ENCODE data around the gene DAPK2. TPM values are rescaled to one million over a fixed set of nuclear protein-coding genes. Genes with fewer than 3 reads are reported as not detected.
A peak's percentile ranks its signal among the peaks of the same experiment; 100 is the strongest.

The DAPK2 gene
- total and polyA plus RNA-seq, 2 experiments from 2014 or later: 5.8 to 7.5 TPM

DNA sequence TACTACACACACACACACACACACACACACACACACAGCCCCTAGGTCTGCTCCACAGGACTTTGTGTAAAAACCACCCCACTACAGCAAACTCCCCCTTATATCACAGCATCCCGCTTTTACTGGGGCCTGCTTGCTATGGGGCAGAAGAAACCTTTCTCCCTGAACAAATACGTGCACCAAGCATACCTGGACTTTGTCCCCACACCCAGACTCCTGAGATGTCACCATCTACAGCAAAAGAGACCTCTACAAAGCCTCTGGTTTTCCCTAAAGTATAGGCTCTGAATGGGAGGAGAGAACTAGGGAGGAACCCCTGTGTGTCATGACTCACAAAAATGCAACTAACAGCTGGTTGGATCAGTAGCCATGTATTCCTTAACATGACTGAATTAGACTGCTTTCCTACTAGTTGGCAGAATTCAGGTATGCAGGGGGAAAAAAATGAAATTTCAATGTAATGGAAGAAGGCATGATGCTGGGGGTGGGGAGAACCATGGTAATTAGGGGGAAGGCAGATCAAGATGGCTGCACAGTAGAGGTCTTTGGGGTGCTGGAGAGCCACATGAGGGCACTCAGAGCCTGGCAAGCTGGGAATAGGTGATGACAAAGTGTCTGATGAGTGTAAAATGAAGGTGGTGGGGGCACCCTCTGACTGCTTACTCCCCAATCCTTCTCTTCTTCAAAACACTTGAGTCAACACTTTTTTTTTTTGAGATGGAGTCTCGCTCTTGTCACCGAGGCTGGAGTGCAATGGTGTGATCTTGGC lies 45.9 kb downstream of the DAPK2 start:
- no peaks in the 10 kb centered on the region for H3K36me3 ChIP-seq (ENCODE audit: low read depth)
- no peaks in the 10 kb centered on the region for H3K9me2 ChIP-seq (ENCODE audit: insufficient read depth)
- TF ChIP-seq EZH2 (IDR thresholded peaks at IDR 0.05; ENCODE audit: insufficient read depth, poor library complexity, severe bottlenecking): no peak
- TF ChIP-seq EZH2phosphoT487 (IDR thresholded peaks at IDR 0.05; ENCODE audit: insufficient read depth, low read depth): no peak
- H2AFZ ChIP-seq: no peak overlapping the region
- no peaks in the 10 kb centered on the region for H4K20me1 ChIP-seq (ENCODE audit: insufficient read depth)
- in situ Hi-C loops (cut with MboI): no loop called here
- H3K4me3 ChIP-seq: no peak overlapping the region
- peak; percentile 75 for DNase-seq
- H3K4me1 ChIP-seq (ENCODE audit: insufficient read depth): peaks cover 38% of the 10 kb centered on the region
- no peaks in the 10 kb centered on the region for H3K79me2 ChIP-seq (ENCODE audit: insufficient read depth)
- 100% methylated on average over 4 of the region's 4 CpGs for WGBS, 2 experiments (ENCODE audit: low coverage in 1 of 2, low lambda C conversion rate in 2 of 2, missing lambda C conversion rate in 2 of 2)
- no peaks in the 10 kb centered on the region for H3K9me3 ChIP-seq (ENCODE audit: low read depth)
- peaks cover 14% of the 10 kb centered on the region for H3F3A ChIP-seq (ENCODE audit: insufficient read depth)
- no peak overlapping the region for H3K9ac ChIP-seq
- no peak overlapping the region for H3K27ac ChIP-seq
- H3K4me2 ChIP-seq (ENCODE audit: unreplicated experiment): no peak overlapping the region
- H3K27me3 ChIP-seq (replicated peaks; ENCODE audit: insufficient read depth): no peaks in the 10 kb centered on the region

DNA sequence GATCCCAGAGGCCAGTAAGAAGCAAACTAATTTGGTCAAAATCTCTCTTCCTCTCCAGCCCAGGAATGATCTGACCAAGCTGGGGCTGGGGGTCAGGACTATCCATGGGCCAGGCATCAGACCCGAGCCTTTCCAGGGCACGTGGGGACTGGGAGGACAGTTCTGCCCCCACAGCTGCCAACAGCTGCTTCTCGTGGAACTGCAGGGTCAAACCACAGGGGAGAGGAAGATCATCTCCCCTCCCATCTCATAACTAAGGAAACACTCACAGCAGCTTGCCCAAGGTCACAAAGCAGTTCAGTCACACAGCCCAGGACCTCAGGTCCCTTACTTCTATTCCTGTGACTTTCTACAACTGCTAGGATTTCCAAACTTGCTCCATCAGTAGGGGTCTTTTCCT lies 47.1 kb downstream of the DAPK2 start:
- peaks cover 14% of the 10 kb centered on the region for H3F3A ChIP-seq (ENCODE audit: insufficient read depth)
- no peaks in the 10 kb centered on the region for H3K36me3 ChIP-seq (ENCODE audit: low read depth)
- peak overlapping the region; percentile 31 for H3K4me2 ChIP-seq (ENCODE audit: unreplicated experiment)
- no peak overlapping the region for H3K9ac ChIP-seq
- no peaks in the 10 kb centered on the region for H3K79me2 ChIP-seq (ENCODE audit: insufficient read depth)
- peaks cover 36% of the 10 kb centered on the region for H3K4me1 ChIP-seq (ENCODE audit: insufficient read depth)
- no peaks in the 10 kb centered on the region for H3K9me3 ChIP-seq (ENCODE audit: low read depth)
- no peak overlapping the region for H3K4me3 ChIP-seq
- H4K20me1 ChIP-seq (ENCODE audit: insufficient read depth): no peaks in the 10 kb centered on the region
- H2AFZ ChIP-seq: no peak overlapping the region
- H3K9me2 ChIP-seq (ENCODE audit: insufficient read depth): no peaks in the 10 kb centered on the region
- no peaks in the 10 kb centered on the region for H3K27me3 ChIP-seq (replicated peaks; ENCODE audit: insufficient read depth)
- TF ChIP-seq EZH2 (IDR thresholded peaks at IDR 0.05; ENCODE audit: insufficient read depth, poor library complexity, severe bottlenecking) (no peak), EZH2phosphoT487 (IDR thresholded peaks at IDR 0.05; ENCODE audit: insufficient read depth, low read depth) (no peak)
- DNase-seq: peak; percentile 45
- no peak overlapping the region for H3K27ac ChIP-seq
- WGBS, 2 experiments (ENCODE audit: low coverage in 1 of 2, low lambda C conversion rate in 2 of 2, missing lambda C conversion rate in 2 of 2): 13 to 22% methylated on average over 3 of the region's 3 CpGs
- in situ Hi-C loops (cut with MboI): no loop called here

DNA sequence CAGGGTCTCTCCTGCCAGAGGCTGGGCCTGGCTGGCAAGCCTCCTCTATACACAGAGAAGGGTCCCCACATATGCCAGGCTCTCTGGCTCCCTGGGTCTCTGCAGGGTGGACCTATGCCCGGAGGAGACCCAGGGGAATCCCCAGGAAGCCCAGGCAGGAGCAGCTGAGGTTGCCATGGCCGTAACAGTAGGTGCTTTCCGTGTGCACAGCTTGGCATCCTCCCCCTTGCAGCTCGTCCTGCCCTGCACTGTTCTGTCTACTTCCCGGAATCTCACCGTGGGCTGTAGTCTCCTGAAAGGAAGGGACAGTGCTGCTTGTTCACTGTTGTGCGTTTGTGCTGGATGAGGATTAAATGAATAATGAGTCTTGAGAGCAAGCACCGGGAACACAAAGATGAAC lies 47.8 kb downstream of the DAPK2 start:
- in situ Hi-C loops (cut with MboI): no loop called here
- Histone ChIP-seq H3K9ac (no peak overlapping the region), H3K79me2 (ENCODE audit: insufficient read depth) (no peaks in the 10 kb centered on the region), H3F3A (ENCODE audit: insufficient read depth) (peaks cover 14% of the 10 kb centered on the region), H3K4me2 (ENCODE audit: unreplicated experiment) (peak overlapping the region; percentile 31), H3K9me2 (ENCODE audit: insufficient read depth) (no peaks in the 10 kb centered on the region), H3K27ac (no peak overlapping the region), H2AFZ (no peak overlapping the region), H3K36me3 (ENCODE audit: low read depth) (no peaks in the 10 kb centered on the region), H3K4me1 (ENCODE audit: insufficient read depth) (peaks cover 41% of the 10 kb centered on the region), H3K27me3 (replicated peaks; ENCODE audit: insufficient read depth) (no peaks in the 10 kb centered on the region), H4K20me1 (ENCODE audit: insufficient read depth) (no peaks in the 10 kb centered on the region), H3K9me3 (ENCODE audit: low read depth) (no peaks in the 10 kb centered on the region), H3K4me3 (no peak overlapping the region)
- no peak for TF ChIP-seq EZH2phosphoT487 (IDR thresholded peaks at IDR 0.05; ENCODE audit: insufficient read depth, low read depth)
- TF ChIP-seq EZH2 (IDR thresholded peaks at IDR 0.05; ENCODE audit: insufficient read depth, poor library complexity, severe bottlenecking): no peak
- peak; percentile 23 for DNase-seq
- 66 to 69% methylated on average over 8 of the region's 8 CpGs for WGBS, 2 experiments (ENCODE audit: low coverage in 1 of 2, low lambda C conversion rate in 2 of 2, missing lambda C conversion rate in 2 of 2)

DNA sequence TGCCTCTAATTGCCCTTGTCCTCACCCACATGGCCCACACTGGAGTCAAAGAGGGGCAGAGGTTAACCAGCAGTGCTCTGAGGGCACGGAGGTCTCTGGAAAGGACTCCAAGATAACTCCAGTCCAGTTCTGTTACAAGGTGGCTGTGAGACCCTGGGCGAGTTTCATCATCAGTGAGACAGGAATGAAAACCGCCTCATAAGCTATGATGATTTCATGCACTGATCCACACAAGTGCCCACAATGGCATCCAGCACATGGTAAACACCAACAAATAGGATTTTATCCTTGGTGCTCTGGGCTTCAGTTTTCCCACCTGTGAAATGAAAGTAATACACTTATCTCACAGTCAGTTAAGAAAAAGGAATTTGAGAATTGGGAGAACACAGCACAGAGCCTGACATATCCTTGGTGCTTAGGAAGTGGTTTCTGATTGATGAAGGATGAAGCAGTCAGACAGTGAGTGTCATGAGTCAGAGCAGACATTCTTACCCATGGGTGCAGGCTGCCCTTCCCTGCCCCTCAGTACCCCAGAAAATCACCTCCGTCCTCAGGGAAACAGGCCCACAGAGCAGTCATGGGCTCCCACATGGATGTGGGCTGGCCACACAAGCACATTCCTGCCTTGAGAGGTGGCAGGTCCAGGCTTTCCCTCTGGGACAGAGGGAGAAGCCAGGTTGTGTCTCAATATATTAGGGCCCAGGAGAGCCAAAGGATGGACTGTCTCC lies 48.4 kb downstream of the DAPK2 start:
- Histone ChIP-seq H3K9me2 (ENCODE audit: insufficient read depth) (no peaks in the 10 kb centered on the region), H3K79me2 (ENCODE audit: insufficient read depth) (no peaks in the 10 kb centered on the region), H3K27ac (no peak overlapping the region), H3F3A (ENCODE audit: insufficient read depth) (peaks cover 14% of the 10 kb centered on the region), H3K4me2 (ENCODE audit: unreplicated experiment) (peak overlapping the region; percentile 30), H2AFZ (no peak overlapping the region), H4K20me1 (ENCODE audit: insufficient read depth) (no peaks in the 10 kb centered on the region), H3K4me3 (no peak overlapping the region), H3K27me3 (replicated peaks; ENCODE audit: insufficient read depth) (no peaks in the 10 kb centered on the region), H3K36me3 (ENCODE audit: low read depth) (no peaks in the 10 kb centered on the region), H3K9me3 (ENCODE audit: low read depth) (no peaks in the 10 kb centered on the region), H3K9ac (no peak overlapping the region), H3K4me1 (ENCODE audit: insufficient read depth) (peaks cover 41% of the 10 kb centered on the region)
- TF ChIP-seq EZH2 (IDR thresholded peaks at IDR 0.05; ENCODE audit: insufficient read depth, poor library complexity, severe bottlenecking) (no peak), EZH2phosphoT487 (IDR thresholded peaks at IDR 0.05; ENCODE audit: insufficient read depth, low read depth) (no peak)
- peak; percentile 65 for DNase-seq
- WGBS, 2 experiments (ENCODE audit: low coverage in 1 of 2, low lambda C conversion rate in 2 of 2, missing lambda C conversion rate in 2 of 2): 73 to 78% methylated on average over 4 of the region's 4 CpGs
- in situ Hi-C loops (cut with MboI): no loop called here

All from GM23248 (cell line).